Measurements from ENCODE around the gene VPS41.

The VPS41 gene

DNA sequence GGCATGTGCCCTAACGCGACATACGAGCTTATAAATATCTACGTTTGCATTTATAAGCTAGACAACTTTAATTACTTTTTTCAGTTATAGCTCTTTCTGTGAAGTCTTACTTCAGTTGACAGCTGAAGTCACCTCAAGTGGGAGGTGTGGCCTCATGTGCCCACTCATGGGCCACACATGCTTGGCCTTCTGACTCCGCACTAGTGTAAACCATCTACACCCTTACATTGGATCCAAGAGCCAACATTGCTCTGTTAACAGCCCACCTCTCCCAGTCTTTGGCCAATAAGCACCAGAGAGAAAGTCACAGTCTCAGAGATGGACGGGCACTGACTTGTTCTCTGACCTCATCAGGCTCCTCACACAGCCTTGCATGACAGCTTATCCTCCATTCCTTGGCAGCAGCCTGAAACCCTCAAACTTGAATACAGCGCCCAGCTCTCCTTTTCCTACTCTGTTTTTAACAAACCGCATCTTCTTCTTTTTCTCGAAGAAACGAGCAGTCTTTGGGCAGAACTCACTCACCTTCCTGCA lies 206.9 kb downstream of the VPS41 start:
- H3K4me3 ChIP-seq (ENCODE audit: low read depth, low read length), result no peak overlapping the region
- TF ChIP-seq, protein P1, sequence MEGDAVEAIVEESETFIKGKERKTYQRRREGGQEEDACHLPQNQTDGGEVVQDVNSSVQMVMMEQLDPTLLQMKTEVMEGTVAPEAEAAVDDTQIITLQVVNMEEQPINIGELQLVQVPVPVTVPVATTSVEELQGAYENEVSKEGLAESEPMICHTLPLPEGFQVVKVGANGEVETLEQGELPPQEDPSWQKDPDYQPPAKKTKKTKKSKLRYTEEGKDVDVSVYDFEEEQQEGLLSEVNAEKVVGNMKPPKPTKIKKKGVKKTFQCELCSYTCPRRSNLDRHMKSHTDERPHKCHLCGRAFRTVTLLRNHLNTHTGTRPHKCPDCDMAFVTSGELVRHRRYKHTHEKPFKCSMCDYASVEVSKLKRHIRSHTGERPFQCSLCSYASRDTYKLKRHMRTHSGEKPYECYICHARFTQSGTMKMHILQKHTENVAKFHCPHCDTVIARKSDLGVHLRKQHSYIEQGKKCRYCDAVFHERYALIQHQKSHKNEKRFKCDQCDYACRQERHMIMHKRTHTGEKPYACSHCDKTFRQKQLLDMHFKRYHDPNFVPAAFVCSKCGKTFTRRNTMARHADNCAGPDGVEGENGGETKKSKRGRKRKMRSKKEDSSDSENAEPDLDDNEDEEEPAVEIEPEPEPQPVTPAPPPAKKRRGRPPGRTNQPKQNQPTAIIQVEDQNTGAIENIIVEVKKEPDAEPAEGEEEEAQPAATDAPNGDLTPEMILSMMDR (IDR thresholded peaks at IDR 0.05; ENCODE audit: low read depth, low read length), result no peak
- TF ChIP-seq MYC (IDR thresholded peaks at IDR 0.05; ENCODE audit: low read depth, low read length) (no peak), POLR2A (IDR thresholded peaks at IDR 0.05; ENCODE audit: extremely low read depth, insufficient read length) (no peak)
- TF ChIP-seq, protein P2, sequence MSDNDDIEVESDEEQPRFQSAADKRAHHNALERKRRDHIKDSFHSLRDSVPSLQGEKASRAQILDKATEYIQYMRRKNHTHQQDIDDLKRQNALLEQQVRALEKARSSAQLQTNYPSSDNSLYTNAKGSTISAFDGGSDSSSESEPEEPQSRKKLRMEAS (IDR thresholded peaks at IDR 0.05; ENCODE audit: low read depth, low read length), result no peak
- no peak for DNase-seq (ENCODE audit: low read depth)

DNA sequence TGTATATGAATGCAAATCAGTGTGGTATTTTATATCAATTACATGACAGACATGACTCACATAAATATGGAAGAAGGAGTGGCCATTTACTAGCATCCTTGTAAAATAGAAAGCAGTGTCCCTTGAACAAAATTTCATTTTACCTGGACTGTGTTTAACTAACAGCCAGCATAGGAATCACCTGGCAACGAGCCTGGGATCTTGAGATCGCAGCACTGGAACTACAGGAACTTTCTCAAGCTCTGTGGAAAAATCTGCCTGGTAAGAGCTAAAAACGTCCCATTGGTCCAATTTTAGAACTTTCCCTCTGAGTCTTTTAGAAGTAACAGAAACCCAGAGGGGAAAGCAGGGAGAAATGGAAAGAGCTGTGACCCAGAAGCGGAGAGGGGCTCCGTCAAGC lies 208.9 kb downstream of the VPS41 start:
- no peak overlapping the region for H3K4me3 ChIP-seq (ENCODE audit: low read depth, low read length)
- TF ChIP-seq, protein P2 (IDR thresholded peaks at IDR 0.05; ENCODE audit: low read depth, low read length), result no peak
- TF ChIP-seq POLR2A (IDR thresholded peaks at IDR 0.05; ENCODE audit: extremely low read depth, insufficient read length), result no peak
- no peak for TF ChIP-seq MYC (IDR thresholded peaks at IDR 0.05; ENCODE audit: low read depth, low read length)
- TF ChIP-seq, protein P1 (IDR thresholded peaks at IDR 0.05; ENCODE audit: low read depth, low read length), result no peak
- DNase-seq (ENCODE audit: low read depth), result no peak

DNA sequence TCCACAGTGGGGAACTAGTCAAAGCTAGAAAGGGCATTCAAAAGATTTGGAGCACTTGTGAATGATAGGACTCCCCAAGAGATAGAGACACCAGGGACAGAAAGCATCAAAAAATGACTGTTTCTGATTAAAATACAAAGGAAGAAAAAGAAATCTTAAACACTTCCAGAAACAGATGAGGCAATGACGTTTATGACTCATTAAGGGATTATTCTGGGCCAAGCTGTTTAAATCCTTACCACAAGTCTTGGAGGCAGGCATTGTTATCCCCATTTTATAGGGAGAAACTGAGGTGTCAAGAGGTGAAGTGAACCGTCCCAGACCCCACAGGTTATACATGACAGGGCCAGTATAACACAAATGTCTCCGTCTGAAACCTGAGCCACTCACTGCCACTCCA lies 209.5 kb downstream of the VPS41 start:
- no peak for DNase-seq (ENCODE audit: low read depth)
- TF ChIP-seq, protein P1 (IDR thresholded peaks at IDR 0.05; ENCODE audit: low read depth, low read length), result no peak
- TF ChIP-seq POLR2A (IDR thresholded peaks at IDR 0.05; ENCODE audit: extremely low read depth, insufficient read length) (no peak), MYC (IDR thresholded peaks at IDR 0.05; ENCODE audit: low read depth, low read length) (no peak)
- TF ChIP-seq, protein P2 (IDR thresholded peaks at IDR 0.05; ENCODE audit: low read depth, low read length), result no peak
- no peak overlapping the region for H3K4me3 ChIP-seq (ENCODE audit: low read depth, low read length)

DNA sequence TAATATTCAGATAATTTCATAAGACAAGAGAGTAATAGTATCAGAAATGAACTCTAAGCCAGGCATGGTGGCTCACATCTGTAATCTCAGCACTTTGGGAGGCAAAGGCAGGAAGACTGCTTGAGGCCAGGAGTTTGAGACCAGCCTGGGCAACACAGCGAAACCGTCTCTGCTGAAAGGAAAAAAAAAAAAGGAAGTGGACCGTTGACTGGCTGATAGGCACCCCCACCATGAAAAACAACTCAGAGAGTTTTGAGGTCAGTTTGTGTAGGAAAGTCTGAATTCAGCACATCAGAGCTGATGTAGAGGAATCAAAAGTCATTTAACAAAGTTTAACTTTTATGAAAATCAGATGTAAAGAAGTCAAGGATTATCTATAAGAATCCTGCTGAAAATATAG lies 214.7 kb downstream of the VPS41 start:
- TF ChIP-seq MYC (IDR thresholded peaks at IDR 0.05; ENCODE audit: low read depth, low read length), result no peak
- TF ChIP-seq, protein P1 (IDR thresholded peaks at IDR 0.05; ENCODE audit: low read depth, low read length), result no peak
- no peak for TF ChIP-seq POLR2A (IDR thresholded peaks at IDR 0.05; ENCODE audit: extremely low read depth, insufficient read length)
- TF ChIP-seq, protein P2 (IDR thresholded peaks at IDR 0.05; ENCODE audit: low read depth, low read length), result no peak
- DNase-seq (ENCODE audit: low read depth), result no peak
- H3K4me3 ChIP-seq (ENCODE audit: low read depth, low read length), result no peak overlapping the region

DNA sequence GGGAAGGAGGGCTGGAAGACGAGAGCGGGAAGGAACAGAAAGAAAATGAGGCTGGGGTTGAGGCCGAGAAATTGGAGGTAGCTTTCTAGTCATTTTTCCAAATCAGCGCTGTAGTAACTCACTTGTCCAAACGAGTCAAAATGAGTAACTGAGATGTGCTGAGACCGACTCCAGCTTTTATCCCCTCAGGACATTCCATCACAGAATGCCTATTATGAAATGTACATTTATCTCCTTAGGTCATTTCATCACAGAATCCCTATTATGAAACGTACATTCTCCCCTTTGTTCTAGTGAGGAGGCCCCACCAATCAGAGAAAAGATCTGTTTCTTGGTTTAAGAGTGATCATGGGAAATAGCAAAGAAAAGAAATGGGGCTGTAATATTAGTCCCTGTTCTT lies 222.1 kb downstream of the VPS41 start:
- TF ChIP-seq, protein P1 (IDR thresholded peaks at IDR 0.05; ENCODE audit: low read depth, low read length), result no peak
- TF ChIP-seq, protein P2 (IDR thresholded peaks at IDR 0.05; ENCODE audit: low read depth, low read length), result no peak
- TF ChIP-seq POLR2A (IDR thresholded peaks at IDR 0.05; ENCODE audit: extremely low read depth, insufficient read length) (no peak), MYC (IDR thresholded peaks at IDR 0.05; ENCODE audit: low read depth, low read length) (no peak)
- no peak for DNase-seq (ENCODE audit: low read depth)
- H3K4me3 ChIP-seq (ENCODE audit: low read depth, low read length), result no peak overlapping the region

All from NB4 (cell line).